ENCODE measurements around the gene EMD.

The EMD gene

DNA sequence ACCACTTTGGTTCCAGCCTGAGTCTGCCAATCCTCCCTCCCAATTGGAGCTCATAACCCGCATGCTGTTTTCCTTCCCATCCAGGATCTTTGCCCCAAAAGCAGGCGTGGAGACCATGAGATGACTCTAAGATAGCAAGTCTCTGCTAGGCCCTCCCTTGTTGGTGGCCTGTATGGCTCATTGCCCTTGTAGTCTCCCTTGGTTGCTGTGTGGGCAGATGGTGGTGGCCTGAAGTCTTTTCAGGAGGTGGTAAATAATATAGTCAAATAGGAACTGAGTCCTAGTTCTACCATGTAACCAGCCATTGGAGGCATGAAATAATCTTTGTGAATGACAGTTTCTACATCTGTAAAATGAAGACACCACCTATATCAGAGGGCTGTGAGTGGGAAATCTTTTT is 50.6 kb downstream of the EMD start:
- TF ChIP-seq CTCF (IDR thresholded peaks at IDR 0.05): no peak

DNA sequence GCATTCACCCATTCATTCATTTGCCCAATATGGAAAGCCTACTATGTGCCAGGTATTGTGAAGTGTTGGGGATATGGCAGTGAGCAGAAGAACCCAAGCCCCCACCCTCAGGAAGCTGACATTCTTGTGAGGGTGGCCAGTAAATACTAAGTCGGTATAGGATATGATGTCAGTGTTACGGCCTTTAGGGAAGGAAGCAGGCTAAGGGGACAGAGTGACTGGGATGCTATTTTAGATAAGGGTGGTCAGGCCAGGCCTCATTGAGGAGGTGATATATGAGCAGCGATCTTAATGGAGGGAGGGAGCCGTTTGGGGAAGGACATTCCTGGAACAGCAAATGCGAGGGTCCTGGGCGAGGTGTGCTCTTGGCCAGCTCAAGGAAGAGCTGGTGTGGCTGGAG is 51.4 kb downstream of the EMD start:
- no peak for TF ChIP-seq CTCF (IDR thresholded peaks at IDR 0.05)

DNA sequence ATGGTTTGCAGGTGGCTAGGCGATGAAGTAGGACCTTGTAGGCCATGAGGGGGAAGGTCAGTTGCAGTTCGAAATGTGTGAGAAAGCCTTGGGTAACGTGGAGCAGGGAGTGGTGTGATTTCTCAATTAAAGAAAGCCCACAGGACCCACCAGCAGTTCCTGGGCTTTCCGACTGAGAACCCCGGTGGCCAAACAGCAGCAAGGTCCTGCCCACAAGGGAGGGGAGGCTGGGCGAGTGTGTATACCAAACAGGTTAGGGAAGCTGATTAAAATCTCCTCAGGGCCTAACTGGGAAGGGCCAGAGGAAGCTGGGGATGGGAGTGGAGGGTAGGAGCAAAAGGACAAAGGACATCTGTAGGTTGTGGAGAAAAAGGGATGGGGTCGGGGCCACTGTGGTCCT is 51.8 kb downstream of the EMD start:
- TF ChIP-seq CTCF (IDR thresholded peaks at IDR 0.05): no peak

Measured in LNCAP (cell line).